ENCODE results near the gene PRDM15.

Gene PRDM15

DNA sequence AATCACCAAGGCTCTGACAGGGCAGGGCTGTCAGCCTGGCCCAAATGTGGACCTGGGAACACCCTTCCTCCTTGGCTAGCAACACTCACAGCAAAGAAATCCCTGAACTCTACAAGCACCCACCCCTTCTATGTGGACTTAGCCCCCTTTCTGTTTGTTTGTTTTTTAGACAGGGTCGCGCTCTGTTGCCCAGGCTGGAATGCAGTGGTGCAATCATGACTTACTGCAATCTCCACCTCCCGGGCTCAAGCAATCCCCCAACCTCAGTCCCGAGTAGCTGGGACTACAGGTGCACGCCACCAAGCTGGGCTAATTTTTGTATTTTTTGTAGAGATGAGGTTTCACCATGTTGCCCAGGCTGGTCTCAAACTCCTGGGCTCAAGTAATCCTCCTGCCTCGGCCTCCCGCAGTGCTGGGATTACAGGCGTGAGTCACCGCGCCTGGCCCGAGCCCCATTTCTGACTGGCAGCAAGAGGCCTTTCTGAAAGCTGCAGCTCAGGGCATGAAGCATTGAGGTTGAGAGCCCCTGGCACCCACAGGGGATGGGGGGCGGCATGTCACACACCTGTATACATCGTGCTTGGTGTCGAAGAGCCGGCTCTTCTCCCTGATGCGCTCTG is 128.5 kb downstream of the PRDM15 start:
- H3K4me3 ChIP-seq (ENCODE audit: low read depth, low read length), result no peak overlapping the region
- TF ChIP-seq, protein P1, sequence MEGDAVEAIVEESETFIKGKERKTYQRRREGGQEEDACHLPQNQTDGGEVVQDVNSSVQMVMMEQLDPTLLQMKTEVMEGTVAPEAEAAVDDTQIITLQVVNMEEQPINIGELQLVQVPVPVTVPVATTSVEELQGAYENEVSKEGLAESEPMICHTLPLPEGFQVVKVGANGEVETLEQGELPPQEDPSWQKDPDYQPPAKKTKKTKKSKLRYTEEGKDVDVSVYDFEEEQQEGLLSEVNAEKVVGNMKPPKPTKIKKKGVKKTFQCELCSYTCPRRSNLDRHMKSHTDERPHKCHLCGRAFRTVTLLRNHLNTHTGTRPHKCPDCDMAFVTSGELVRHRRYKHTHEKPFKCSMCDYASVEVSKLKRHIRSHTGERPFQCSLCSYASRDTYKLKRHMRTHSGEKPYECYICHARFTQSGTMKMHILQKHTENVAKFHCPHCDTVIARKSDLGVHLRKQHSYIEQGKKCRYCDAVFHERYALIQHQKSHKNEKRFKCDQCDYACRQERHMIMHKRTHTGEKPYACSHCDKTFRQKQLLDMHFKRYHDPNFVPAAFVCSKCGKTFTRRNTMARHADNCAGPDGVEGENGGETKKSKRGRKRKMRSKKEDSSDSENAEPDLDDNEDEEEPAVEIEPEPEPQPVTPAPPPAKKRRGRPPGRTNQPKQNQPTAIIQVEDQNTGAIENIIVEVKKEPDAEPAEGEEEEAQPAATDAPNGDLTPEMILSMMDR (IDR thresholded peaks at IDR 0.05; ENCODE audit: low read depth, low read length, missing control alignments), result no peak
- no peak for DNase-seq (ENCODE audit: low read depth)

DNA sequence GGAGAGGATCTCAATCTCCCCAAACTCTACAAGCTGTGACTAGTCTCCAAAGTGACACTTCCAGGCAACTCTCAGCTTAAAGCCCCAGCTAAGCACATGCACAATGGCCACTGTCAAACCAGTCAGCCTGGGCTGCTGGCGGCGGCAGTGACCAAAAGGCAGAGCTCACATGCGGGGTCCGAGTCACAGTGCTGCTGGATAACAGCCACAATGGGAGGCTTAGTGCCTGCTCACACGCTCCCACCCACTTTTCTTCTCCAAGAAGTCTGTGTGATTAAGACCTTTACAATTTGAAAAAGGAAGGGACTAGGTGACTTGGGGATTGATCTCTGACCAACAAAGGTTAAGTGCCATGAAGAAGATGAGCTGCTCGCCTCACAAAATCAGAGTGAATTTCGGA is 129.1 kb downstream of the PRDM15 start:
- DNase-seq (ENCODE audit: low read depth), result no peak
- TF ChIP-seq, protein P1 (IDR thresholded peaks at IDR 0.05; ENCODE audit: low read depth, low read length, missing control alignments), result no peak
- H3K4me3 ChIP-seq (ENCODE audit: low read depth, low read length), result no peak overlapping the region

DNA sequence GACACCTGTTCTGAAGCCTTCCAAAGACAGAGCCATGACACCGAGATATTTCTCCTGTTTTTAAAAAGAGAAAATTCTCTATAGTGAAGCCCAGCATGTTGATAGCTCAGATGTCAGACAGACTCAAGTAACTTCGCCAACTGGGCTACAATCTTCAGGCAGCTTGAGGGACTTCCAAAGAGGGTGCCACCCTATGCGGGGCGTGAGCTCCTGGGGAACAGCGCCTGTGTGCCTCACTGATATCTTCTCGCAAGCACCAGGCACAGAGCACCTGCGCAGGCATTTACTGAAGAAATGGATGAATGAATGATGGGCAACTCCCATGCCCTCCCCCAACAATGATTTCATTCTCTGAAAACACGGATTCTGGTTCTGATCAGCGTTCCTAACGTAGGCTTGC is 129.9 kb downstream of the PRDM15 start:
- no peak overlapping the region for H3K4me3 ChIP-seq (ENCODE audit: low read depth, low read length)
- TF ChIP-seq, protein P1 (IDR thresholded peaks at IDR 0.05; ENCODE audit: low read depth, low read length, missing control alignments), result no peak
- no peak for DNase-seq (ENCODE audit: low read depth)
